ENCODE data around the gene ST3GAL2.
"Not testable (repeated sequence)": the region's sequence is repeated elsewhere in the genome, so short reads cannot be mapped to it uniquely, and the experiment has no call there.

The ST3GAL2 gene

DNA sequence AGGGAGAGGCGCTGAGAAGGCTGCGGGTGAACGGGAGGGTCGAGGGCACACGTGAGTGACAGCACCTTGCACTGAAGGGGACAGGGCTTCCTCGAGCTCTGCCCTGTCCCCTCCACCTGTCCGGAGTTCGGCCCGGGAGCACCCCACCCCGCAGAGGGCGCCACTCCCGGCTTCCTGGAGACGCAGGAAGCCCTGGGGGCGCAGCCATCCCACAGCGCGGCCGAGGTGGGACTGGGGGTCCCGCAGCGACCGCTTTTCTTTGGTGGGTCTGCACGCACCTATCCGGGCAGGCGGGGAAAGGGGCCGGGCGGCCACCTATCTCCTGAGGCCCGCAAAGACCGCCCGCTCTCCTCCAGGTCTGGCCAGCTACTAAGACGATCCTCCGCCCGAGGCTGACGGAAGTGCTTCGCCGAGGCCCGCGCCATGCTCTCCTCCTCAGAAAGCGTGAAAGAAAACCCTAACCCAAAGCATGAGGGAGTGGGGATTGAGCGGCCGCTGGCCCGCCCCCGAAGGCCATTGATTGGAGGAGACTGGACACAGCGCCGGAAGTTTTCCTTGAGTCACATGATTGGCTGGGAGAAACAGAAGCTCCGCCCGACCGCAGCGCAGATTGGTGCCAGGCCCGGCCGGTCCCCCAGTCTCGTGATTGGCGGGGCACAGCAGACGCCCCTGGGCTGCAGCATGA, 57.8 kb downstream of the ST3GAL2 start:
- DNase-seq = peak; percentile 92

DNA sequence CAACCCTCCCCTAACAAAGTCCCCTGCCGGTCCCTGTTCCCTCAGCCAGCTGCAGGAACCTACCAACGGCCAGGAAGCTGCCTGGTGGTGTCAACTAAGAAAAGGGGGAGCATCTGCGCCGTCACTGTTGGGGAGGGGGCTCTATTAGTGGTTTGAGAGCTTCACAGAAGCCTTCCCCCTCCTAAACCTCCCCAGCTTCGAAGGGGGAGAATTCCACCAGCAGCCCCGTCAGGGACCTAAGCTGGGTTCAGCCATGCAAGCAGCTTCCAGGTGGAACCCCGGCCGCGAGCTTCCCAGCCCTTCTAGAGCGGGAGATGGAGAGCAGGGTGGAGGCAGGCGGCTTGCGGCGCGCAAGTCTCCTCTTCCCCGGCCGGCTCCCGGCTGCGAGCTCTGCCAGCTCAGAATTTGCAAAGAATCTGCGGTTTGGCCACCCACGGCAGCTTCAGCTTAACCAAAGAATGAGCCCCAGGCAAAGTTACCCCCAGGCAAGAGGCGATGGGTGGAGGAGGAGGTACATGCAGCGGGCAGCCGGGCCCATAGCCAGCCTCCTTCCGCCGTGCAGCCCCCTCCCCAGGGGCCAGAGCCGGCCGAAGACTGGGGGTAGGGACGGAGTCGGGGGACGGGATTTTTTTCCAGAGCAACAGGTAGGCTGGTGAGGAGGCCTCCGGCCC, 58.5 kb downstream of the ST3GAL2 start:
- DNase-seq = peak; percentile 24

DNA sequence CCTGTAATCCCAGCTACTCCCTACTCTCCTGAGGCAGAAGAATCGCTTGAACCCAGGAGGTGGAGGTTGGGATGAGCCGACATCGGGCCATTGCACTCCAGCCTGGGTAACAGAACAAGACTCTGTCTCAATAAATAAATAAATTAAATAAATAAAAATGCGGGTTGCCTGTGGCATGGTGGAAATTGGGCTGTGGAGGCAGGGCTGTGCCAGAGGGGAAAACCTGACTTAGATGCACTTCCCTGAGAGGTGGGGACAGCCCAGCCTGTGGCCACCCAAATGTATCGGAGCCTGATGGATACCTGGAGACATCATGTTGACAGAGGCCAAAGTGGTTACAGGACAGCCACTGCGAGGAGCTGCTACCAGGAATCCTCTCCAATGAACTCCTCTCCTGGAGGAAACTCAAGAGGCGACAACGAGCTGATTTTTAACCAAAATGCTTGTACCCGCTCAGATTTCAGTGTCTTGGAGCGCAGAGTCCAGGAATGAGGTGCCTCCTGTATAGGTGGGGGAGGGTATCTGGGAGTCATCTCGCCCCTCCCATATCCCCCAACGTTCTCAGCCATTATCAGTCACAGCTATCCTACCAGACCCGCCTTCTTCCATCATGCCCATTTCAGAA, 59.9 kb downstream of the ST3GAL2 start:
- DNase-seq = no peak

DNA sequence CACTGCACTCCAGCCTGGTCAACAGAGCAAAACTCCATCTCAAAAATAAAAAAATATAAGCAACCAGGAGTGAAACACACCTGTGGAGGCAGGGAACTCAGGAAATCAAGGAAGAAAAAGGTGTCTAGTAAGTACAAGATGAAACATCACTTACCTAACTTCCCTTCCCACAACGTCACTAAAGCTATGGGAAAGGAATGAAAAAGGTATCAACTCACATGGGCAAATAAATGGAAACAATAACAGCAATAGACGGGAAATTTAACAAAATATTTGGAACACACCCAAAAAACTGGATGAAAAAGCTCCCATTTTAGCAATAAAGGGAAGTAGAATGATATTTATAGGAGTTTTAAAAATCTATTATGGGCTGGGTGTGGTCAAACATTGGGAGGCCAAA, 61.1 kb downstream of the ST3GAL2 start:
- no peak for DNase-seq

DNA sequence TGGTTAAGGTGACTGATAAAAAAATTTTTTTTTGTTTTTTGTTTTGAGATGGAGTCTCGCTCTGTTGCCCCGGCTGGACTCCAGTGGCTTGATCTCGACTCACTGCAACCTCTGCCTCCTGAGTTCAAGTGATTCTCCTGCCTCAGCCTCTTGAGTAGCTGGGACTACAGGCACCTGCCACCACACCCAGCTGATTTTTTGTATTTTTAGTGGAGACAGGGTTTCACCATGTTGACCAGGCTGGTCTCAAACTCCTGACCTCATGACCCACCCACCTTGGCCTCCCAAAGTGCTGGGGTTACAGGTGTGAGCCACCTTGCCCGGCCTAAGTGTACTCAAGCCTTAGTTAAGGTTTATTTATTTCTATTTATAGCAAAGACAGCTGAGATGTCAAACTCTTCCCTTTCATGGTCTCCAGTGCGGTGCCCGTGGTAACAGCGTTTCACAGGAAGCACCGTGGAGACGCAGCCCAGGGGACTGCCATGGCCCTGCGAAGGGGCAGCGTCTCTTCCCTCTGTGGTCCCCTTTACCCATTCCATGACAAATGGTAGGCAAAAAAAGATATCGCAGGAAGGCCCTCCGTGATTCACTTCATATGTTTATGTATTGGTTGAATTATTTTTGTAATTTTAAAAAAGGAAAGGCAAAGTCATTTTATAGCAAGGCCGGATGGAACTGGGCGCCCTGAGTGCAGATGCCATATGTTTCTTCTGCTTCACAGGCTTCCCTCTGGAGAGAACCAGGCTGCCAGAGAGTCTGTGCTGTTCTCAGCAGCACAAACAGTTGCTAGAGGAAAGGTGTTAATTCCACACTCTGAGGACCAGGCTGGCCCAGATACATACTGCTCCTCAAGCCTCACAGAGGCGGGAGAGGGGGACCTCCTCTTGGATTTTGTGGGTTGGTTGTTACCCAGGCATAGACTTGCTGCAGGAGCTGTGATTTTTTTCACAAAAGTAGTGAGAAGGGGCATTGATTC, 63.0 kb downstream of the ST3GAL2 start:
- no peak for DNase-seq

DNA sequence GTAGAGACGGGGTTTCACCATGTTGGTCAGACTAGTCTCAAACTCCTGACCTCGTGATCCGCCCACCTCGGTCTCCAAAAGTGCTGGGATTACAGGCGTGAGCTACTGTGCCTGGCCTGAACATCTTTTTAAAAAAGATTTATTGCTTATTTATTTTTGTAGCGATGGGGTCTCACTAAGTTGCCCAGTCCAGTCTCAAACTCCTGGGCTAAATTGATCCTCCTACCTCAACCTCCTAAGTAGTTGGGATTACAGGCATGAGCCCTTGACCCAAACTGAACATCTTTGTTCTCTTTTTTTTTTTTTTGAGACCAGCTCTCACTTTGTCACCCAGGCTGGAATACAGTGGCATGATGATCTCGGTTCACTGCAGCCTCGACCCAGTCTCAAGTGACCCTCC, 64.7 kb downstream of the ST3GAL2 start:
- no peak for DNase-seq

DNA sequence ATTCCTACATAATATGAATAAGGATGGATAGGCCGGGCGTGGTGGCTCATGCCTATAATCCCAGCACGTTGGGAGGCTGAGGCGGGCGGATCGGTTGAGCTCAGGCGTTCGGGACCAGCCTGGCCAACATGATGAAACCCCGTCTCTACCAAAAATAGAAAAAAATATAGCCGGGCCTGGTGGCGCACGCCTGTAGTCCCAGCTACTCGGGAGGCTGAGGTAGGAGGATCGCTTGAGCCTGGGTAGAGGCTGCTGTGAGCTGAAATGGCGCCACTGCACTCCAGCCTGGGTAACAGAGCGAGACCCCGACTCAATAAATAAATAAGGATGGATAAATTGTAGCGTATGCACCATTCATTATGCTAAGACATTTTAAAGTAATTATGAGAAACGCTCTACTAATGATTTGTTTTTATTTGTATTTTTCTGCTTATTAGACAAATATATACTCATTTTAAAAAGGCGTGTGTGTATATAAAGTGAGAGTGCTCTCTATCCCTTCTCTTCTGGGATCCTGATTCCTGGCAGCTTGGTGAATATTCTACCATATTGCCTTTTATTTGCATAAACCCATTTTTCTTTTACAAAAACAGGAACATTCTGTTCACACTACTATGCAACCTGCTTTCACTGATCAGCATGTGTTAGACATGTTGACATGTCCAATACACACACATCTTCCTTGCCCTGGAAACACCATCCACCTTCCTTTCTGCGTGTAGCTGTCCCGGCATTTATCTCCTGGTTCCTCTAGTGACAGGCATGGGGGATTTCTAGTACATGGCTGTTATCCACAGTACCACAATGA, 65.8 kb downstream of the ST3GAL2 start:
- no peak for DNase-seq

DNA sequence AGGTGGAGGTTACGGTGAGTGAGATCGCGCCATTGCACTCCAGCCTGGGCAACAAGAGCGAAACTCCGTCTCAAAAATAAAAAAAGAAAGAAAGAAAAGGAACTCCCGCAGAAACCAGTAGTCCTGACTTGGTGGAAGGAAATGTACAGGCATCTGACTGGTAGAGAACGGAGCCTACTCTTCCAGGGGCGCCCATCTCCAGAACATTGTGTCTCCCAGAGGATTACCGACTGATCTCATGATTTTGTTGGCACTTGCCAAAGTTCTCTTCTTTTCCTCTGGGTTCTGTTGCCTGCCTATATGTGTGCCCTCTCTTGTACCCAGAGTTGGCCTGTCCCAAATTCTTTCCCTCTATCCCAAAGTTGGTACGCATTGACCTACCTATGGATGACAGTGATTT, 68.0 kb downstream of the ST3GAL2 start:
- no peak for DNase-seq

DNA sequence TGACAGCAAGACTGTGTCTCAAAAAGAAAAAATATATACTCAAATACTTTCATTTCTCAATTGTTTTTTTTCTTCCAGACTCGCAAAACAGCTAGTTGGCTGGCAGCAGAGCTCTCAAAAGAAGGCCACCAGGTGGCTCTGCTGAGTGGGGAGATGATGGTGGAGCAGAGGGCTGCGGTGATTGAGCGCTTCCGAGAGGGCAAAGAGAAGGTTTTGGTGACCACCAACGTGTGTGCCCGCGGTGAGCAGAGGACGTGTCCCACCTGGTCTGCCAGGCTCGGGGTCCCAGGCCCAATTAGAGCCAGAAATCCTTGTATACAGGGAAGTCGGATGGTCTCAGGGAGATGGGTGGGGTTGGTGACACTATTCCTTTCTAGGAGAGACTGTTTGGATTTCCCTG, 68.8 kb downstream of the ST3GAL2 start:
- not testable (repeated sequence) for DNase-seq

DNA sequence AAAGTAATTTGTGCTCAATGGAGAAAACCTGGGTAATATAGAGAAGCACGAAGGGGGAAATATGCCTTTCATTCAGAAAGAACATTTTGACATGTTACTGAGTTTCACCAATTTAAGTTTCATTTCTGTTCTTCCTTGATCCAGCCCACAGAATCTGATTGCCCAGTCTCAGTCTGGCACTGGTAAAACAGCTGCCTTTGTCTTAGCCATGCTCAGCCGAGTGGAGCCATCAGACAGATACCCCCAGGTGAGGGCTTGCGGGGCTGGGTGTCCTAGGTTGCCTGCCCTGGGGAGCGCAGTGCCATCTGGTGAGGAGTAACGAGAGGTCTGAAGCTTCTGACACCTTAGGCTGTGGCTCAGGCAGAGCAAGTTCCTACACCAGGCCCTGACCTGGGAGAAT, 74.5 kb downstream of the ST3GAL2 start:
- no peak for DNase-seq

DNA sequence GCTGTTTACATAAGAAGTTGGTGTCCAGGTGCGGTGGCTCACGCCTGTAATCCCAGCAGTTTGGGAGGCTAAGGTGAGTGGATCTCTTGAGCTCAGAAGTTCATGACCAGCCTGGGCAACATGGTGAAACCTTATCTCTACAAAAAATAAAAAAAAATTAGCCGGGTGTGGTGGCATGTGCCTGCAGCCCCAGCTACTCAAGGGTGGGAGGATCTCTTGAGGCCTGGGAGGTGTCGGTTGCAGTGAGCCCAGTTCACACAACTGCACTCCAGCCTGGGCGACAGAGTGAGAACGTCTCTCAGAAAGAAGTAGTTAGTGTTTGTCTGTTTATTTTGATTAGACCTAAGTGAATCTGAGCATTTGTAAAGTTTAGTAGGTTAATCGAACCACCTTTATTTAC, 79.3 kb downstream of the ST3GAL2 start:
- no peak for DNase-seq

DNA sequence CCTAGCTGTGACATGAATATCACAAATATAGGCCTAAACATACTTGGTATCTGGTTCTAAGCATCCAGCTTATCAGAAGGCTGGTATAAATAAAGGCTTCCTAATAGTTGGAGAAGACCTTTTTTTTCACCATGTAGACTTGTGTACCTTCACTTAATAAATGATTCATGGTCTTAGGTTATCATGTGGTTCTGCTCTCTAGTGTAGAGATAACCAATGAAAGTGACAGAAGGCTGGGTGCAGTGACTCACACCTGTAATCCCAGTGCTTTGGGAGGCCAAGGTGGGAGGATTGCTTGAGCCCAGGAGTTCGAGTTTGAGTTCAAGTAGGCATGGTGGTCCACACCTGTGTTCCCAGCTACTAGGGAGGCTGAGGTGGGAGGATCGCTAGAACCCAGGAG, 89.1 kb downstream of the ST3GAL2 start:
- DNase-seq = no peak

DNA sequence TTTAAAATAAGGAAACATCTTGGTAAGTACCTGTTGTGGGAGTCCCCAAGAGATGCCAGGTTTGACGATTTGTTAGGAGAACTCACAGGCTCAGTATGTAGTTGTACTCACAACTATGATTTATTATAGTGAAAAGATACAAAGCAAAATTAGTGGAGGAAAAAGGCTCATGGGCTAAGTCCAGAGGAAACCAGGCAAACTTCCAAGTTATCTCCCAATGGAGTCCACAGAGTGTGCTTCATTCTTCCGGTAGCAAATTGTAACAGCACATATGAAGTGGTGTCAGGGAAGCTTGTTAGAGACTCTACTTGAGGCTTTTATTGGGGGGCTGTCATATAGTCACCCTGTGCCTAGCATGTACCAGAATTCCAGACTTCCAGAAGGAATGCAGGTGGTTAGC, 89.9 kb downstream of the ST3GAL2 start:
- DNase-seq = no peak

DNA sequence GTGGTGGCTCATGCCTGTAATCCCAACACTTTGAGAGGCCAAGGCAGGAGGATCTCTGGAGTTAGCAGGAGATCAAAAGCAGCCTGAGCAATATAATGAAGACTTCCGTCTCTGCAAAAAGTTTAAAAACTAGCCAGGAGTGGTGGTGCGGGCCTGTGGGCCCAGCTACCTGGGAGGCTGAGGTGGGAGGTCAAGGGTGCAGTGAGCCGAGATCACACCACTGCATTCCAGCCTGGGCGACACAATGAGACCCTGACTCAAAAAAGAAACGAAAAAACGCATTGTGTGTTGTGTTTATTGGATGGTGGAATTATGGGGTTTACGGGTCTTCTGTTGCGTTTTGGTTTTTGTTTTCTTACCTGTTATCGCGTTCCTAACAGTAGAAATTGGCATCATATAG, 93.1 kb downstream of the ST3GAL2 start:
- DNase-seq = no peak

DNA sequence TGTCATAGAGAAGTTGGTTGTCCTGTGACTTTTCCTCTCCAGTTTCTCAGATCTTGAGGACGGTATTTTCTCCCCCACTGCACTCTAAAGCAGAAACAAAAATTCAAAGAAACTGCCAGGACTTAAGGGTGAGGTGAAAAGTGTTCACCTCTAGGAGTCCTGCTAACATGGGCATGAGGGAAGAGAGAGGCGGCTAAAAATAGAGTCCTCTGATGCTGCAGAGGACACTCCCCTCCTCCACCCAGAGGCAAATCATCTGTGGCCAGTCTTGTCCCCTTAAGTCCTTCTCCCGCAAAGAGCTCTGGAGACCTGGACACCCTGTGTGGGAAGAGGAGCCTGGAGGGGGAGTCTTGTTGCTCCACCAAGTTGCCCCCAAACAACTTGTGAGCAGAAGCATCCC, 96.9 kb downstream of the ST3GAL2 start:
- no peak for DNase-seq

DNA sequence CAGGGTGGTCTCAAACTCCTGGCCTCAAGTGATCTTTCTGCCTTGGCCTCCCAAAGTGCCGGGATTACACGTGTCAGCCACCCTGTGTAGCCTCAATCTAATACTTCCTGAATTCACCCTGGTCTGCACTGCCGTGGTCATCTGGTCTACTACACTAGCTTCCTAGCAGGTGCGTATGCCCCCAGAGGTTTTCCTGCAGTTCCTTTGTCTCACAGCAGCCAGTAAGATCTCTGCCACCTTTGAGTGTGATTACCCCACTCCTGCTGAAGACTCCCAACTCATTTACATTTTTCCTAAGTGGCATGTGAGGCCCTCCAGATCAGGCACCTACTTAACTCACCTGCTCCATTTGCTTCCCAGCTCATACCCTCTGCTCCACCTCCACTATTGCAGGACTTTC, 97.3 kb downstream of the ST3GAL2 start:
- DNase-seq = no peak

DNA sequence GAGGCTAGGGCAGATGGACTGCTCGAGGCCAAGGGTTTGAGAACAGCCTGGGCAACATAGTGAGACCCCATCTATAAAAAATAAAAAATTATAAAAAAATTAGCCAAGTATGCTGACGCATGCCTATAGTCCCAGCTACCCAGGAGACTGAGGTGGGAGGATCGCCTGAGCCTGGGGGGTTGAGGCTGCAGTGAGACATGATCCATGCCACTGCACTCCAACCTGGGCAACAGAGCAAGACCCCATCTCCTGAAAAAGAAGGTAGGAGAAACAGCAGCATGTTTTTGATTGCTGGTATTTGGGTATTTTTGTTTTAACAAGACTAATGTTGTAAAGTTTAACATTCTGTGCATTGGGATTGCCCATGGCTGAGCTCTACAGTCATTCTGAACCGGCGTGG, 101.1 kb downstream of the ST3GAL2 start:
- DNase-seq = no peak

DNA sequence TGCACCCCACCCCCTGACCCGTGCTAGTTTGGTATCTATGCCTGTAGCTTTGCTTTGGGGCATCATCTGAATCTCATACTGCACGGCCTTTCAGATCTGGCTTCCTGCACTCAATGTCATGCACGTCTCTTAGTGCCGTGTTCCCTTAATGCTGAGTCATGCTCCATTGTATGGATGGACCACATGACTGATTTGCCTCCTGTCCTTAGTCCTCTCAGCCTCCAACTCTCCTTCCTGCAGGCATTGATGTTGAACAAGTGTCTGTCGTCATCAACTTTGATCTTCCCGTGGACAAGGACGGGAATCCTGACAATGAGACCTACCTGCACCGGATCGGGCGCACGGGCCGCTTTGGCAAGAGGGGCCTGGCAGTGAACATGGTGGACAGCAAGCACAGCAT, 106.2 kb downstream of the ST3GAL2 start:
- DNase-seq = not testable (repeated sequence)

DNA sequence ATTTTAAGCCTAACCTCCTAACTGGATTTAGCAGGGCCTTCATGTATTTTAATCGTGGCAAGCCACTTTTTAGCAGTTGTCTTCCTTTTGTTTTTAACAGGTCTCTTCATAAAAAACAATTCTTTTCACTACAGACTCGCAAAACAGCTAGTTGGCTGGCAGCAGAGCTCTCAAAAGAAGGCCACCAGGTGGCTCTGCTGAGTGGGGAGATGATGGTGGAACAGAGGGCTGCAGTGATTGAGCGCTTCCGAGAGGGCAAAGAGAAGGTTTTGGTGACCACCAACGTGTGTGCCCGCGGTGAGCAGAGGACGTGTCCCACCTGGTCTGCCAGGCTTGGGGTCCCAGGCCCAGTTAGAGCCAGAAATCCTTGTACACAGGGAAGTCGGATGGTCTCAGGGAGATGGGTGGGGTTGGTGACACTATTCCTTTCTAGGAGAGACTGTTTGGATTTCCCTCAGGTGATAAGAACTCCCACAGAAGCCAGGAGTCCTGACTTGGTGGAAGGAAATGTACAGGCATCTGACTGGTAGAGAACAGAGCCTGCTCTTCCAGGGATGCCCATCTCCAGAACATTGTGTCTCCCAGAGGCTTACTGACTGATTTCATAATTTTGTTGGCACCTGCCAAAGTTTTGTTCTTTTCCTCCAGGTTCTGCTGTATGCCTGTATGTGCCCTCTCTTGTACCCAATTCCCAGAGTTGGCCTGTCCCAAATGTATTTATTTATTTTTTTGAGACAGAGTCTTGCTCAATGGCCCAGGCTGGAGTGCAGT, 107.1 kb downstream of the ST3GAL2 start:
- no peak for DNase-seq

DNA sequence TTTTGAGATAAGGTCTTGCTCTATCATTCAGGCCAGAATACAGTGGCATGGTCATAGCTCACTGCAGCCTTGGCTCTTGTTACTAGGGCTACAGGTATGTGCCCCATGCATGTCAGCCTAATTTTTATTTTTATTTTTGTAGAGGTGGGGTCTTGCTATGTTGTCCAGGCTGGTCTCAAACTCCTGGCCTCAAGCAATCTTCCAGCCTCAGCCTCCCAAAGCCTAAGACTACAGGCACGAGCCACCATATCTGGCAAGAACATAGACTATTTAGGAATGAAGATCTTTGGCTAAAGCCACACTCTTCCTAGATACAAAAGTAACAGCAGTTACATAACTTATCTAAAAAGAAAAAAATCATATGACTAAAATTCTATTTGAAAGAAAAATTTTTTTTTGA, 107.8 kb downstream of the ST3GAL2 start:
- DNase-seq = no peak
